ENCODE results near the gene CCR6.

CCR6 gene

DNA sequence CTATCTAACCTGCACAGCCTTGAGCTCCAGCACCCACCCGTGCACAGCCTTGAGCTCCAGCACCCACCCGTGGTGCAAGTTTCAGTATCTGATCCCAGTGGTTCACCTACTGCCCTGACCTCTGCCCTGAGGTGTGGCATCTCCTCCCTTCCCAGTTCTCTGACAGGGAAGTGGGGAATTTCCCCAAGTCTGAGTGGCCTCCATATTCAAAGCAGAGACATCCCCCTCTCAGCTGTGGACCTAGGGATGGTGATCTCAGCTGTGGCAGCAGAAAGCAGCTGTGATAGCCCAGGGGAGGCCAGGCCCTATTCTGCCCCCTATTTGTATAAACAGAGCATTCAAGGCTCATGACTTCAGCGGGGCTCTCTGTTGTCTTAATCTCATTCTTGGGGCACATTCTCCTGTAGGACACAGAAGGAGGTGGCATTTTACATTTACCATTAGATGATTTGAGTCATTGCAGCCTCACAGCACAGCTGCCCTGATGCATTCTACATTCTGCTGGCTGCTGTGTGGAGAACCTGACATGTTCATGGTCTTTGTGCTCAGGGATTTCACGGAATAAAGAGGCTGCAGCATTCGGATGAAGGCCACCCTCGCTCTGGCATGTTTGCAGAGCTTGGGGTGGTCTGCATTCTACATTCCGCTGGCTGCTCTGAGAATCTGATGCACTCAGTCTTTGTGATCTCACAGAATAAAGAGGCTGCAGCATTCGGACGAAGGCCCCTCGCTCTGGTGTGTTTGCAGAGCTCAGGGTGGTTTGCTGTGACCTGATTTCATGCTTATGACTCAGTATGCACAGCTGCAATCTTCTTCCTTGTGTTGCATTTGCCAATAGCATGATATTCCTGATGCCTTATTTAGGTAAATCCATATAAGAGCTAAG is 17.9 kb downstream of the CCR6 start:
- peak overlapping the region; percentile 44 for H3K4me3 Mint-ChIP-seq
- H3K27ac Mint-ChIP-seq: peak overlapping the region; percentile 74
- peaks cover 36% of the 10 kb centered on the region for H3K36me3 Mint-ChIP-seq
- ATAC-seq (peak; percentile 63), DNase-seq (ENCODE audit: low spot score in 2 of 2) (no peak)
- peaks cover 34% of the 10 kb centered on the region for H3K4me1 Mint-ChIP-seq
- H3K9me3 Mint-ChIP-seq: no peaks in the 10 kb centered on the region

DNA sequence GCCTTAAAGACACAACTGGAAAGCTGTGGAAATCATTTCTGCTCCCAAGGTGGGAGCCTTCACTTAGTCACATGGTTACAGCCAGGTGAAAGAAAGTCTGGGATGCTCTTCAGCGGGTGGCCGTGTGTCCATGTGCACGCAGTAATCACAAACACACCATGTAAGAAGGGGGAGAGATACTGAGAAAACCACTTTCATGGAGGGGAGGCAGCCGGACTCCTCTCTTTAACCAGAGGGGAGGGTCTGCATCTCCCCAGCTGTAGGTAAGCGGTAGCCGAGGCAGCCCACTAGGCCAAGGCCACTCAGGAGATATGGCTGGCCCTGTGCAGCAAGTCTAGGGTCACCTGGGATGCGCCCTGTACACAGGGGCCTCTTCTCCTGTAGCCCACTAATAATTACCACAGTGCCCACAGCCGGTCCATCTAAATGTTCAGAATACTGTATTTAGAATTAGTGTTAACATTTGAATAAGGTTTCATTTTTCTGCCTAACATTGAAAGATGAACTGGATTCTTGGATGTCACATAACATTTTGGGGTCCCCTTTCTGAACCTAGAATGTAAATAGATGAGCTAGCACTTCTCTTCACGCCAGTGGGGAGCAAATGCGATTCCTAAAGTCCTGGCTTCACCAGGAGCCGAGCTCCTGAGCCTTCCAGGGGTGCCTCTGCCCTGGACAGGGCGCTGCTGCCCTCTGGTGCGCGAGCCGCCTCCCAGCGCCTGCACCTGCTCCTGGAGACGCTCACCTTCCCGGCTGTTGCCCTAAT is 19.0 kb downstream of the CCR6 start:
- Mint-ChIP-seq H3K9me3 (no peaks in the 10 kb centered on the region), H3K27ac (peak overlapping the region; percentile 74), H3K4me3 (peak overlapping the region; percentile 44), H3K4me1 (peaks cover 24% of the 10 kb centered on the region), H3K36me3 (peaks cover 26% of the 10 kb centered on the region)
- peak in 1 of 2 donors; percentile 66 for DNase-seq (ENCODE audit: low spot score in 2 of 2)
- ATAC-seq: peak; percentile 76

DNA sequence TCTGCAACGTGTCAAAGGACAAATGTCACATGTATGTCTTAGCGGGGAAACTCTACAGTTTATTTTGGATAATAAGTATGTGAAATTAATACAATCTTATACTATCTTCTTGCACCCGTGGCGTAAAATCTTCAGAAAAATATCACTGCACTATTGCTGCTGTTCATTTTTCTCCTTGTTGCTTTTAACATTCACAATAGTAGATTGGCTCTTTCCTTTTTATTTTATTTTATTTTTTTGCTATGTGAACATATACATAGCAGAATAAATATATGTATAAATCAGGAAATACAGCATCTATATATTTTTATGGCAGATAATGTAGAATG is 19.5 kb downstream of the CCR6 start:
- Mint-ChIP-seq H3K36me3 (peaks cover 20% of the 10 kb centered on the region), H3K27ac (no peak overlapping the region), H3K4me1 (peaks cover 18% of the 10 kb centered on the region), H3K4me3 (no peak overlapping the region), H3K9me3 (no peaks in the 10 kb centered on the region)
- no peak for ATAC-seq
- DNase-seq (ENCODE audit: low spot score in 2 of 2): no peak

DNA sequence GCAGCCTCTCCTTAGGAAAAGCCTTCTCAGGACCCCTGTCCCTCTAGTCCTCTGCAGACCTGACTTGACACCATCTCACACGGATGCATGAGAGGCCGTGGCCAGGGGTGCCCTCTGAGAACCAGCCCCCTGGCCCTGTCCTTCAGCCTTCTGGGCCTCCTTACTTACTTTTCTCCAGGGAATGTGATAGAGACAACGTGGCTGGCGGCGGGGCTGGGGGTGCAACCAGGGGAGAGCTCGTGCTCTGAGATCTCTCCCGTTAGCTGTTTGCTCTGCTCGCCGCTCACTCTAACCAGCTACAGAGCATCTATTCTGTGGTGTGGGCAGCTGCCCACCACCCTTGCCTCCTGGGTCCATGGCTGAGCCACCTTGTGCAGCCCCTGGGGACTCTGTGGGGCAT is 20.1 kb downstream of the CCR6 start:
- H3K9me3 Mint-ChIP-seq: no peaks in the 10 kb centered on the region
- H3K4me1 Mint-ChIP-seq: peaks cover 16% of the 10 kb centered on the region
- no peak overlapping the region for H3K4me3 Mint-ChIP-seq
- ATAC-seq (no peak), DNase-seq (ENCODE audit: low spot score in 2 of 2) (no peak)
- no peak overlapping the region for H3K27ac Mint-ChIP-seq
- H3K36me3 Mint-ChIP-seq: peaks cover 14% of the 10 kb centered on the region

DNA sequence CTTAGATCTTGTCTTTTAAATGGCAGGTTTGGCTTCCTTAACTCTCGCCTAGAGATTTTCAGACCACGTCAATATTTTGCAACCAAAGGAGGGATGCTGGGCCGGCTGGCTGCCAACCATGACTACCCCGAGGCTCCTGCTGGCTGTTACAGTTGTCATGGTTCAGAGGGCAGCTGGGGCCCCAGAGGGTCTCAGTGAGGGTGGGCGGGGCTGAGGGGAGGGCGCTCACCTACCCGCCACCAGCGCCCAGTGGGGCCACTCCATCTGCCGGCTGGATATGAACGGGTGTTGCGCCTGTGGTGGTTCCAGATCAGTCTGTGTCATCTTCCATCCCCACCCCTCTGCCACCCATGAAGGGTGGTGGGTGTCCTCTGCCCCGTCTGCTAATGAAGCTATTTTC is 22.6 kb downstream of the CCR6 start:
- Mint-ChIP-seq H3K36me3 (peaks cover 7% of the 10 kb centered on the region), H3K4me1 (peaks cover 13% of the 10 kb centered on the region), H3K9me3 (no peaks in the 10 kb centered on the region), H3K4me3 (no peak overlapping the region), H3K27ac (no peak overlapping the region)
- ATAC-seq (no peak), DNase-seq (ENCODE audit: low spot score in 2 of 2) (no peak)

DNA sequence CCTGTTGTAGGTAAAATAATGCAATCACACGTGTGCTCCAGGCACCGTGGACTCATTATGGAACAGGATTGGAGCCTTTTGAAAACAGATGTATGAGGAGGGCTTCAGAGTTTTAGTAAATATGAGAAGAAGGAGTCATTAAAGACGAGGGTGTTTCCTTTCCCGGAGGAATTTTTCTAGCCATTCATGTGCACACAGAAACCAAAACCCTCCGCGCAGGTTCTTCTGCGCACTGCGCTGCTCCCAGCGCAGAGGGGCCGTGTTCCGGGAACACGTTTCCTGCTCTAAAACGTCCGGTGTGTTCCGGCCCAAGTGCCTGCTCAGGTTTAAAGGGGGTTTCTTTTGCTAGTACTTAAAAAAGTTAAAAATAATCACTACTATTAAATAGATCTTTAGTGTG is 23.2 kb downstream of the CCR6 start:
- H3K27ac Mint-ChIP-seq: no peak overlapping the region
- H3K9me3 Mint-ChIP-seq: no peaks in the 10 kb centered on the region
- H3K4me1 Mint-ChIP-seq: peaks cover 13% of the 10 kb centered on the region
- ATAC-seq (no peak), DNase-seq (ENCODE audit: low spot score in 2 of 2) (no peak)
- H3K4me3 Mint-ChIP-seq: no peak overlapping the region
- H3K36me3 Mint-ChIP-seq: peaks cover under 1% of the 10 kb centered on the region

DNA sequence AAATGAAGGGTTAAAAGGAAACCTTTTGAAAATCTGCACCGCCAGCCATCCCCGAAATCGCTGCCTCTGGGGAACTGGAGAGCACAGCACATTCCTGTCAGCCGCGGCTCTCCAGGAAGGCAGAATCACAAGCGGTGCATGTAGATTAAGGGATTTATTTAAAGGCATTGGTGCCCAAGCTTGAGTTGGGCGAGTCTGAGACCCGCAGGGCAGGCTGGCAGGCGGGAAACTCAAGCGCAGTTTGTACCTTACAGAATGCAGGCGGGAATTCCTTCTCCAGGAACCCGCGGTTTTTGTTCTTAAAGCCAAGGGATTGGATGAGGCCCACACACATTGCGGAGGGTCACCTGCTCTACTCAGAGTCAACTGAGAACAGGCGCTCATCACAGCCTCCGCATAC is 24.1 kb downstream of the CCR6 start:
- DNase-seq (ENCODE audit: low spot score in 2 of 2) (no peak), ATAC-seq (no peak)
- Mint-ChIP-seq H3K36me3 (no peaks in the 10 kb centered on the region), H3K27ac (no peak overlapping the region), H3K4me1 (peaks cover 16% of the 10 kb centered on the region), H3K4me3 (no peak overlapping the region), H3K9me3 (no peaks in the 10 kb centered on the region)

DNA sequence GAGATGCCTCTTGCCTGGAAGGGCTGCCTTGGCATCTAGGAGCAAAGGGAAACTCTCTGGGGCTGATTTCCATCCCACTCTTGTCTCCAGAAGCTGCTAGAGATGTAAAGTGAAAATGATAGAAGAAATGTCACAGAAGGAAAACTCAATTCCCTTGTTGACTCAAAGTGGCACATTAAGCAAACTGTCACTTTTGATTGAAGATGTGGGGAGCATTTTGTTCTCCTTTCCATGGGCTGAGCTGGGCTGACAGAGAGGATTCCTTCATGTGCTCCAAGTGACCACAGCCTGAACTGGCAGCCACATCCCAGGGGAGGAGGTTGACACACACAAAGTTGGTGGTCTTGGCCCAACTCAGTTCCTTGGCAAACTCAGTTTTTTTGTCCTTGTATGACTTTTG is 25.1 kb downstream of the CCR6 start:
- H3K4me3 Mint-ChIP-seq: no peak overlapping the region
- H3K9me3 Mint-ChIP-seq: no peaks in the 10 kb centered on the region
- no peak overlapping the region for H3K27ac Mint-ChIP-seq
- peaks cover 27% of the 10 kb centered on the region for H3K4me1 Mint-ChIP-seq
- ATAC-seq (no peak), DNase-seq (ENCODE audit: low spot score in 2 of 2) (no peak)
- no peaks in the 10 kb centered on the region for H3K36me3 Mint-ChIP-seq

DNA sequence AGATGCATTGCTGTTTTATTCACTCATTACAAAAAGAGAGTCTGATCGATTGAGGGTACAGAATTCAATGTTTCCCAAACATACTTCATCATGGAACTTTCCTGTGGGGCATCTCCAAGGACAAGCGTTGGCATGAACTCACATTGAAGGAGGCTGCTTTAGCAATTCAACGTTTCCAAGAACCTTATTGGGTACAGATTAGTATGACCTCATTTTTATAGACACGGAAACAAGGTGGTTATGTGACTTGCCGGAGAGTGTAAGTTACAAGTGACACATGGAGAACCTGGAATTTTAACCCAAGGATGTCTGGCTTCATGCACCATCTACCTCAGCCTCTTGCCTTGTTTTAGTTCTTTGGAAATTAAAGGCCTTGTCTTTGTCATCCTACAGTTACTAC is 26.1 kb downstream of the CCR6 start:
- DNase-seq (ENCODE audit: low spot score in 2 of 2) (no peak), ATAC-seq (no peak)
- H3K4me1 Mint-ChIP-seq: peaks cover 36% of the 10 kb centered on the region
- H3K9me3 Mint-ChIP-seq: no peaks in the 10 kb centered on the region
- H3K36me3 Mint-ChIP-seq: no peaks in the 10 kb centered on the region
- H3K27ac Mint-ChIP-seq: no peak overlapping the region
- H3K4me3 Mint-ChIP-seq: no peak overlapping the region

DNA sequence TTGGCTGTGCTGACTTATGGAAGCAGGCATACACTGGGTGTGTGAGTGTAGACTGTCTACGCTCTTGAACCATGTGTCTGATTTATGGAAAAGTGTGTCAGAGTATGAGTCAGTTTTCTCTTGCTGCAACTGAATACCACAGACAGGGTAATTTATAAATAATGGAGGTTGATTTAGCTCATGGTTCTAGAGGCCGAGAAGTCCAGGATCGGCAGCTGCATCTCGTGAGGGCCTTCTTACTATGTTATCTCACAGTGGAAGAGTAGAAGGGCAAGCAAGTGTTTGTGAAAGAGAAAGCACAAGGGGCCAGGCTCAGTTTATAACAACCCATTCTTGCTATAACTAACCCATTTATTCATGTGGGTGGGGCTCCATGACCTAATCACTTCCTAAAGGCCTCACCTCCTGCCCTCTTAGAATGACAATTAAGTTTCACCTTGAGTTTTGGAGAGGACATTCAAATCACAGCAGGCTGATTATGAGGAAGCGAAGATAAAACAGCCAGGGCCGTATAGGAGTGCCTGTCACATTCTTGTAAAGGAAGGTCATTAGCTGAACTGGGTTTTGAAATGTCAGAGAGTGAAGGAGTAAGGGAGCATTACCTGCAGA is 28.1 kb downstream of the CCR6 start:
- Mint-ChIP-seq H3K27ac (peak overlapping the region; percentile 2), H3K4me1 (peaks cover 40% of the 10 kb centered on the region), H3K36me3 (no peaks in the 10 kb centered on the region), H3K9me3 (no peaks in the 10 kb centered on the region), H3K4me3 (peak overlapping the region; percentile 16)
- peak in 1 of 2 donors; percentile 60 for DNase-seq (ENCODE audit: low spot score in 2 of 2)
- peak; percentile 82 for ATAC-seq

DNA sequence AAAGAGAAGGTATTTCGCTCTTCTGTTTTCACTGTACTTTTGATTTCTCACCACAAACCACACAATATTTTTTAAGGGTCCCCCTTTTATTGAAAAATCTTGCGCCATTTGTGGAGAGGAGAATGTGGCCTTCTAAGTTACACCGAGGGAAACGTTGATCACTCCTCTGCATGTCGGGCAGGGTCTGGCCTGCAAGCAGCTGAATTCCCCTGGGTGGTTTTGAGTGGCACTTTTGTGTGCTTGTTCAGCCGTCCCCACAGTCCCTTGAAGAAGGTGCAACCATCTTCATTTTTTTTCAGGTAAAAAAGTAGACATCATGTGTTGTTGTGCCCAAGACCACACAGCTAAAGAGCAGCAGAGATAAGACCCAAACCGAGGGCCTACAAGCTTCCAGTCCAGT is 28.8 kb downstream of the CCR6 start:
- Mint-ChIP-seq H3K4me3 (peak overlapping the region; percentile 16), H3K4me1 (peaks cover 40% of the 10 kb centered on the region), H3K27ac (peak overlapping the region; percentile 2), H3K9me3 (no peaks in the 10 kb centered on the region), H3K36me3 (no peaks in the 10 kb centered on the region)
- DNase-seq (ENCODE audit: low spot score in 2 of 2): no peak
- ATAC-seq: no peak

DNA sequence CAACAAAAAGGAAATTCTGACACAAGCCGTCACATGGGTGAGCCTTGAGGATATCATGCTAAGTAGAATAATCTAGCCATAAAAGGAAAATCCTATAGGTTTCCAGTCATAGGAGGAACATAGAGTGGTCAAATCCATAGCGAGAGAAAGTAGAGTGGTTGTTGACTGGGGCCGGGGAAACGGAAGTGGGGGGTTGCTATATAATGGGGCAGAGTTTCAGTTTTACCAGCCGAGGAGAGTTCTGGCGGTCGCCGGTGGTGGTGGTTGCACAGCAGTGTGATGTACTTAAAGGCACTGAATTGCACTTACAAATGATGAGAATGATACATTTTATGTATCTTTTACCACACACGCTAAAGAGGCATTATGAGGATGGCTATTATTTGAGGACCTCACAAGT is 30.0 kb downstream of the CCR6 start:
- no peaks in the 10 kb centered on the region for H3K9me3 Mint-ChIP-seq
- ATAC-seq (peak; percentile 84), DNase-seq (ENCODE audit: low spot score in 2 of 2) (peak in 1 of 2 donors; percentile 82)
- peak overlapping the region; percentile 64 for H3K4me3 Mint-ChIP-seq
- H3K4me1 Mint-ChIP-seq: peaks cover 40% of the 10 kb centered on the region
- peak overlapping the region; percentile 68 for H3K27ac Mint-ChIP-seq
- H3K36me3 Mint-ChIP-seq: no peaks in the 10 kb centered on the region

DNA sequence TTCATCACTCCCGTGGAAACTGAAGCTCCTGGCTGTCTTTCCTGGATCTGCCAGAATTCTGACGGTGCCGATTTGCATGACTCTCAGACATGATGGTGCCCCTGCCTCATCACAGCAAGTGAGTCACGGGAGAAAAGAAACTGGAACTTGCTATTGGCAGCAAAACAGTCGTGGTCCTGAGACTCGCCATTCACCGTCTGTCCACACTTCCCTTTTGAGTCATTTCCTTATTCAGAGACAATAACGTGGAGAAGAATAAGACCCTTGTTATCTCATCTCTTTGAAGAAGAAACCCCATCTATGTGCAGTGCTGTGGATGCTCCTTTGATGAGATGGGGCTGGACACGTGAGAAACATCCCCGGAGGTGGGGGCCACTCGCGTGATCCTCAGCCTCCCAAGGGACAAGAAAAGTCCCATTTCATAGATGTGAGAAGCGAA is 30.6 kb downstream of the CCR6 start:
- DNase-seq (ENCODE audit: low spot score in 2 of 2): peak in 1 of 2 donors; percentile 59
- ATAC-seq: peak; percentile 65
- Mint-ChIP-seq H3K9me3 (no peaks in the 10 kb centered on the region), H3K4me1 (peaks cover 40% of the 10 kb centered on the region), H3K4me3 (peak overlapping the region; percentile 64), H3K36me3 (no peaks in the 10 kb centered on the region), H3K27ac (peak overlapping the region; percentile 68)

DNA sequence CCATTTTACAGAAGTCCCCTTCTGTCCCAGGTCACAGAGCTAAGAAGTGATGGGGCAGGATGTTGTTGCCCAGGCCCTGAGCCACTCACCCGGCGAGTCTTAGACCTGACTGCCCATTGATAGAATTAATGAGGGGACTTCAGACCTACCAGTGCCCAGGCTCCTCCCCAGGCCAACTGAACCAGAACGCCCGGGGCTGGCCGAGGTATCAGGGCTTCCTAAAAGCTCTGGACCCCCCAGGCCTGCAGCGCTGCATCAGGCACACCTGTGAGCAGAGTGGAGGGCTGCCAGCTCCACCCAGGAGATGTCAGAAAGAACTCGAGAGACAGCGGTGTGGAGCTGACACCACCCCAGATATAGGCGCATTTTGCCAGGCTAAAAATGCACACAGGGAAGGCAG is 31.4 kb downstream of the CCR6 start:
- DNase-seq (ENCODE audit: low spot score in 2 of 2): no peak

DNA sequence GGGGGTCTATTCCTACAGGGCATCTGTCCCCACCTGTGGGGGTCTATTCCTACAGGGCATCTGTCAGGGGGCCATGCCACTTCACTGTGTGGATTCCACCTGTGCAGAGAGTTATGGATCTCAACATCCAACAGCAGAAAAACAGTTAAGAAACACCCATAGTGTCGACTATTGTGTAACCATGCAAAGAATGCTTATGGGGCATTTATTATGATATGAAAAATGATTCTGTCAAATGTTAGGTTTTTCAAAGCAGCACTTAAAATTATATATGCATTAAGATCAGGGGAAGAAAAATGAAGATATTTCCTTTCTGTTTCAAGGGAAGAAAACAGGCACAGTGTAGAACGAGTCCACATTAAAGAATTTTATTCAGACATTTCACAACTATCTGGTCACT is 32.0 kb downstream of the CCR6 start:
- Mint-ChIP-seq H3K27ac (no peak overlapping the region), H3K9me3 (no peaks in the 10 kb centered on the region), H3K36me3 (no peaks in the 10 kb centered on the region), H3K4me1 (peaks cover 40% of the 10 kb centered on the region), H3K4me3 (no peak overlapping the region)
- no peak for DNase-seq (ENCODE audit: low spot score in 2 of 2)
- ATAC-seq: no peak

More for the DNA sequence above, 31.4 kb downstream of the CCR6 start:
- no peak for ATAC-seq
- Mint-ChIP-seq H3K9me3 (no peaks in the 10 kb centered on the region), H3K4me1 (peaks cover 40% of the 10 kb centered on the region), H3K27ac (no peak overlapping the region), H3K36me3 (no peaks in the 10 kb centered on the region), H3K4me3 (peak overlapping the region; percentile 64)

Measured in stimulated activated effector memory CD8-positive, alpha-beta T cell treated with anti-CD3 and anti-CD28 coated beads, Interleukin-12 subunit alpha, Interleukin-12 subunit beta, amount 100 ng/mL, for 72 hours (primary cell).